GM18520 (cell line): ENCODE measurements around the gene NF1.
"Not testable (repeated sequence)": the region's sequence is repeated elsewhere in the genome, so short reads cannot be mapped to it uniquely, and the experiment has no call there.

Source experiments
- ATAC-seq: cut with Tn5 transposase; IDR thresholded peaks from one replicate; pipeline ENCODE4 v1.9.1; 2021; ENCODE audit not compliant: unreplicated experiment

The NF1 gene

GRCh38 chr17:31251105-31251969 is 156.6 kb downstream of the NF1 start:
- ATAC-seq, result no peak

DNA sequence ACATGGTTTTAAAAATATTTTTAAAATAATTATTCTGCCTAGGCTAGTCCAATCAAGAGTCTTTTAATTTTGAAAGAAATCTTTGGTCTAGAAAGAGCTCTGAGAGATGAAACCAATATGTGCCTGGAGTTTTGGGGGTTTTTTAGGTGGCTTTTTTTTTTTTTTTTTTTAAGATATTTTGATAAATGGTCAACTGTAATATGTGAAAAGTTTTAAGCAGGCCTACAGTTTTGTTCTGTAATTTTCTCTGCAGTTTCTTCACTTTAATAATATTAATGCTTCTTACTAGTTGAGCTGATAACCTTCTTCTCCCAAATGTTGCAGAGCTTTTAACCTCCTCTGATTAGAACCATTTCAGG is 157.2 kb downstream of the NF1 start:
- ATAC-seq, result no peak

GRCh38 chr17:31252741-31253140 is 158.0 kb downstream of the NF1 start:
- no peak for ATAC-seq

DNA sequence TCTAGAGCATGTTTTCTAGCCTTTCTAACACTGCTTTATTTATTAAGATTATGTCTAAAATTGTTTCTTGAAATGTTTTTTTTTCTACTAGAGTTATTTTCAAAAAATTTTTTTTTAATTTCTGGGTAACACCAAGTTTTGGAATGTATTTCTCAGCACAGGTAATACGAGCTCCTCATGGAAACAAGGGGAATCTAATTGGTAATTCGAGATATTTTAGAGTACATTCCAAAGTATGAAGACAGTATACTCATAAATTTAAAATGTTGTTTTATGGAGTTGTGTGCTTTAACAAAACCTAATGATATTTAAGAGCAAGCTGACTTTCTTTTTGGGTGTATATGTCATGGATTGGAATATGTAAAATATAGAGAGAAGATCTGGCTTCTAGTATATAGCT is 159.9 kb downstream of the NF1 start:
- no peak for ATAC-seq

- ATAC-seq, result no peak
These were observed 162.2 kb downstream of the NF1 start for GRCh38 chr17:31256936-31257335.

DNA sequence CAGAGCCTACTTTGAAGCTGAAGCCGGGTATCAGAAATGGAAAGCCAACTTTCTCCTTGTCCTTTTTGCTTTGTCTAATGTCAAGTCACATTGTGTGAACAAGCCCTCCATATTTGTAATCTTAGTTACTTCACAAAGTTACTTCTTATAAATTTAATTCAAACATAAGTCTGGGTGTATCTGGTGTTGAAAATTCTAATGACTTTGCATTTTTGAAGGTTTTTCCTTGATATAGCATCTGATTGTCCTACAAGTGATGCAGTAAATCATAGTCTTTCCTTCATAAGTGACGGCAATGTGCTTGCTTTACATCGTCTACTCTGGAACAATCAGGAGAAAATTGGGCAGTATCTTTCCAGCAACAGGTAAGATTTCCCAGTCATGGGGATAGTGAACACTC is 165.4 kb downstream of the NF1 start:
- no peak for ATAC-seq

DNA sequence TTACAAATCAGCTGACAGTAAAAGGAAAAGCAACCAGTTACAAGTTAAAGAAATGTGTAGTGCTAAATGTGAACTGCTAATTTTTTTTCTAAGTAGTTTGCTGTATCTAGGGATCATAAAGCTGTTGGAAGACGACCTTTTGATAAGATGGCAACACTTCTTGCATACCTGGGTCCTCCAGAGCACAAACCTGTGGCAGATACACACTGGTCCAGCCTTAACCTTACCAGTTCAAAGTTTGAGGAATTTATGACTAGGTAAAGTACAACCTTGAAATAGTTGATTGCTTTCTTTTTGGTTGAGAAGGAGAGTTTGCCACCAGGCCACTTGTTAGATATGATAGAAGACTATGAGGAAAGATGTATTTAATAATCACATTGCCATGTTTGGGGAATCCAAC is 166.8 kb downstream of the NF1 start:
- ATAC-seq, result no peak

GRCh38 chr17:31262923-31263322 is 168.1 kb downstream of the NF1 start:
- ATAC-seq, result not testable (repeated sequence)

DNA sequence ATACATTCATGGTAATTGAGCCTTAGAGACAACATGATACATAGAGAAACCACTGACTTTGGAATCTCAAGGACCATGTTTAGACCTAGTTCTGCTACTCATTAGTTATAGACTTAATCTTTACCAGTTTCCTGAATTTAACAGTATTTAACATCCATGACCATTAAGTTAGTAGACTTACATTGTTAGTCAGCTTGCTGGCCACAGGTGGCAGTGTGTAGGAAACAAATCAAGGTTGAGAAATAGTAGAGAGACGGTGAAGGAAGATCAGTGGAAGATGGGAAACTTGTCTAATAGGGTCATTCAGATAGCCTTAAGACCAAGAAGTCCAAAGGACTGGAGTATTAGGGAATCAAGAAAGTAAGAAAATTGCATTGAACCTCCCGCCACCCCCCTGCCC is 171.3 kb downstream of the NF1 start:
- no peak for ATAC-seq

- ATAC-seq, result no peak
These were observed 174.3 kb downstream of the NF1 start for GRCh38 chr17:31269036-31269577.

DNA sequence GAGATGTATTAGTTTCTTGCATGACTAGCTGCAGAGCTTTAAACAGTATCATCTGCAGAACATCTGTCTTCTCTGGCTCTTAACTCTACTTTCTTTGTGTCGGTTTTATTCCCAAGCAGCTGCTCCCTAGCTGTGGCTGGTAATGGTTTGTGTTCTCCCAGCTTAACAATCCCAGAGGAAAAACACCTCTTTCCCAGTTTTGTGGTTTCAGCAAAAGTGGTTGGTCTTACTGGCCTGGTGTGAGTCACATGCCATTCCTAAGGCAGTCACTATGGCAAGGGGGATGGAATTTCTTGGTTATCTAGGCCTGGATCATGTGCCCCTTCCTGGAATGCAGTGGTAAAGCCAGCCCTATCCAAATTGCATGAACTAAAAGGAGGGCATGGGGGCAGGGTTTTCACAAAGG is 174.8 kb downstream of the NF1 start:
- ATAC-seq, result no peak

- no peak for ATAC-seq
These were observed 177.5 kb downstream of the NF1 start for GRCh38 chr17:31272236-31272635.

DNA sequence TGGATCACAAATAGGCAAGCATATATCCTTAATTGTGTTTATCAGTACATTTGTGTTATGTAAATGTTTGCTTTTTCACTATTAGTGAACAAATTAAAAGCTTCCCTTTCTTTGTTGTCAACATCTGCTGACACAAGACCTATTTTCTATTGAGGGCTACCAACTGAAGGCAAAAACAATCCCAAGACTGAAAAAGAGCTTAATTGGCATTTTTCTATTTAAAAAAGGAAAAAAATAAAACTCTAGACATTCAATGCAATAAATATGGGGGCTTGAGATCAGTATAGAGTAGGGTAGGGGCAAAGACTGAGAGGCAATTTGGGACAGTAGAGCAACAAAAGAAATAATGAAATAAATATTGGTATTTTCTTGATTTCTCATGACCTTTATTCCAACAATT is 178.0 kb downstream of the NF1 start:
- ATAC-seq, result no peak

- ATAC-seq, result no peak
These were observed 178.7 kb downstream of the NF1 start for GRCh38 chr17:31273516-31273915.

- ATAC-seq, result no peak
These were observed 179.5 kb downstream of the NF1 start for GRCh38 chr17:31274252-31274651.

DNA sequence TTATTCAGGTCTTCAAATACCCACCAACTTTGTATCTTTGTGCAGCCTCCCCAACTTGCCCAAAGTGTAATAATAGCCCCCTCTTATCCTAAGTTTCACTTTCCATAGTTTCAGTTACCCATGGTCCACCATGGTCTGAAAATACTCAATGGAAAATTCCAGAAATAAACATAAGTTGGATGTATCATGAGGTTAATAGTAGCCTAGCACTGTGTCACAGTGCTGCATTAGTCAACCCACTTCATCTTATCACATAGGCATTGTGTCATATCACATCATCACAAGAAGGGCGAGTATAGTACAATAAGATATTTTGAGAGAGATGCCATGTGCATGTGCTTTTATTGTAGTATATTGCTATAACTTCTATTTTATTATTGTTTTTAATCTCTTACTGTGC is 180.3 kb downstream of the NF1 start:
- ATAC-seq, result no peak

- no peak for ATAC-seq
These were observed 184.6 kb downstream of the NF1 start for GRCh38 chr17:31279401-31279800.

DNA sequence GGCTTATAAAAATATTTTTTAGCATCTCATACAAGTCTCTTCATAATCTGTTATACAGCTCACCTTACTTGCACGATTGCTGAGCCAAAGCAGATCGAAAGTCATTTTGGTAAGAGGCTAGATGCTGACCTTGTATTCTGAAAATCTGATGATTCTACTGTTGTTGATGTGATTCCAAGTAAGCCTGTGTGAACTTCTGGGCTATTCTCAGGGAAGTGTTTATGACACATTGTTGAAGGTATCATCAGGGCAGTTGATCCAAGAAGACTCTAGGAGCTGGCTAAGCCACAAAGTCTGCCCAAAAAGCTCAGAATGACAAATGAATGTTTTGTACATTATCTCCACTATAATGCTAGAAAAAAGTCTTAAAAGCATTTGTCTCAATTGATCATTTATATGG is 186.3 kb downstream of the NF1 start:
- ATAC-seq, result no peak

- no peak for ATAC-seq
These were observed 189.1 kb downstream of the NF1 start for GRCh38 chr17:31283841-31284240.

DNA sequence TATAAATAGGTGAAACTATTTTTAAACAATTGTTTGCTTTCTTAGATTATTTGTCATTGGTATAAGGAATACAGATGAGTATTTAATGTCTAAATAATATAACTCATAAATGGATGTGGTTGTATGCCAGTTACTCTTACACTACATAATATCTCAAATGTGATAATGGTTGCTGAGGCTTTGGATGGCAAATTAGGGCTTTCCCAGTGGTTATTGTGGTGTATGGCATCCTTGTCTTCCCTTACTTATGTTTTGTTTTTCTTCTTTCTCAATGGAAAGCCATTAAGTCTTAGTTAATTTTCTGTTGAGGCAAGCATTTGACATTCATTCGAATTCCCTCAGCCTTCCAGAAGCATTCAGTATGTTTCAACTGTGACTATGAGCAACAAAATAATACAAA is 191.8 kb downstream of the NF1 start:
- ATAC-seq, result no peak

GRCh38 chr17:31287932-31288331 is 193.2 kb downstream of the NF1 start:
- not testable (repeated sequence) for ATAC-seq

GRCh38 chr17:31289790-31290189 is 195.0 kb downstream of the NF1 start:
- no peak for ATAC-seq

- no peak for ATAC-seq
These were observed 197.0 kb downstream of the NF1 start for GRCh38 chr17:31291820-31292219.
